Liver (tissue), 3 donors: ENCODE measurements around the gene FBLN1.

ENCODE experiments used
- EGR1 ChIP-seq, 2 donors: IDR thresholded peaks; 2 replicates each; pipeline ENCODE4 v1.6.1; 2016 to 2018; ENCODE audit warnings: antibody characterized with exemption in 2 of 2, low read depth in 2 of 2
- FOXA1 ChIP-seq: IDR thresholded peaks from 2 replicates; pipeline ENCODE4 v1.6.1; 2016; ENCODE audit warnings: antibody characterized with exemption
- GABPA ChIP-seq, 2 donors: IDR thresholded peaks in 1 of 2; conservative IDR thresholded peaks in 1 of 2; 2 replicates each; pipeline ENCODE4 v1.6.1; 2016; ENCODE audit warnings: antibody characterized with exemption in 2 of 2, mild to moderate bottlenecking in 1 of 2, moderate library complexity in 1 of 2
- RAD21 ChIP-seq, 2 donors: IDR thresholded peaks; 2 replicates each; pipeline ENCODE4 v1.6.1; 2016; ENCODE audit warnings: antibody characterized with exemption in 2 of 2, mild to moderate bottlenecking in 2 of 2
- RXRA ChIP-seq, 2 donors: IDR thresholded peaks; 2 replicates each; pipeline ENCODE4 v1.6.1; 2017 to 2018; ENCODE audit warnings: antibody characterized with exemption in 2 of 2, mild to moderate bottlenecking in 1 of 2
- TAF1 ChIP-seq: conservative IDR thresholded peaks from 2 replicates; pipeline ENCODE4 v1.6.1; 2016; ENCODE audit warnings: antibody characterized with exemption, mild to moderate bottlenecking
- YY1 ChIP-seq: IDR thresholded peaks from 2 replicates; pipeline ENCODE4 v1.6.1; 2016; ENCODE audit warnings: antibody characterized with exemption, mild to moderate bottlenecking
- TF ChIP-seq, protein P1 (sequence below): fragments of 150-350 bp; IDR thresholded peaks from 2 replicates; pipeline ENCODE4 v1.5.1; 2017; ENCODE audit warnings: improper control_type of control experiment, low read depth, low read length; ENCODE audit not compliant: missing input control
- TF ChIP-seq, protein P2 (sequence below): IDR thresholded peaks from 2 replicates; pipeline ENCODE4 v1.6.1; 2016; ENCODE audit warnings: antibody characterized with exemption
- TF ChIP-seq, protein P3 (sequence below): IDR thresholded peaks from 2 replicates; pipeline ENCODE4 v1.6.1; 2016; ENCODE audit warnings: antibody characterized with exemption
- TF ChIP-seq, protein P4 (sequence below): IDR thresholded peaks from 2 replicates; pipeline ENCODE4 v1.6.1; 2016; ENCODE audit warnings: antibody characterized with exemption, mild to moderate bottlenecking
- donor health status: healthy.
- donor health status: healthy.

DNA sequence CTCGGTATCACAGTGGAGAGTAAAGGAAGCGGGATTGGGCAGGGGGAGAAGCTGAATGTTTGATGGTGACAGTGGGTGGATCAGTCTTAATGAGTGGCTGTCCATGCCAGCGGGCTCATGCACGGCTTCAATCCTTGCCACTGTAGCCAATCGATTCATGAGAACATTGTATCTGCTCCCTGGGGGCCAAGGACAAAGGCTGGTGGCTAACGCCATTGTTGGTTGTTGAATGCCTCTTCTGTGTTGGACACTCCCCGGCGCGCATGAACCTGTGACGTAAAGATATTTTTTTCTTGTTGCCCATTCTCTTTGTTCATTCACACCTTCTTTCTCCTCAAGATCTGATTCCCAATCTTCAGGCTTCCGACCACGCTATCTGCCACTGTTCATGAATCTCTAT is 148.0 kb downstream of the FBLN1 start:
- TF ChIP-seq, protein P1, sequence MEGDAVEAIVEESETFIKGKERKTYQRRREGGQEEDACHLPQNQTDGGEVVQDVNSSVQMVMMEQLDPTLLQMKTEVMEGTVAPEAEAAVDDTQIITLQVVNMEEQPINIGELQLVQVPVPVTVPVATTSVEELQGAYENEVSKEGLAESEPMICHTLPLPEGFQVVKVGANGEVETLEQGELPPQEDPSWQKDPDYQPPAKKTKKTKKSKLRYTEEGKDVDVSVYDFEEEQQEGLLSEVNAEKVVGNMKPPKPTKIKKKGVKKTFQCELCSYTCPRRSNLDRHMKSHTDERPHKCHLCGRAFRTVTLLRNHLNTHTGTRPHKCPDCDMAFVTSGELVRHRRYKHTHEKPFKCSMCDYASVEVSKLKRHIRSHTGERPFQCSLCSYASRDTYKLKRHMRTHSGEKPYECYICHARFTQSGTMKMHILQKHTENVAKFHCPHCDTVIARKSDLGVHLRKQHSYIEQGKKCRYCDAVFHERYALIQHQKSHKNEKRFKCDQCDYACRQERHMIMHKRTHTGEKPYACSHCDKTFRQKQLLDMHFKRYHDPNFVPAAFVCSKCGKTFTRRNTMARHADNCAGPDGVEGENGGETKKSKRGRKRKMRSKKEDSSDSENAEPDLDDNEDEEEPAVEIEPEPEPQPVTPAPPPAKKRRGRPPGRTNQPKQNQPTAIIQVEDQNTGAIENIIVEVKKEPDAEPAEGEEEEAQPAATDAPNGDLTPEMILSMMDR = no peak
- TF ChIP-seq YY1 (no peak), EGR1 (IDR thresholded peaks at IDR 0.05; ENCODE audit: low read depth in 2 of 2) (no peak), RAD21 (IDR thresholded peaks at IDR 0.05) (no peak), TAF1 (no peak), RXRA (IDR thresholded peaks at IDR 0.05) (no peak), GABPA (IDR thresholded peaks at IDR 0.05 in 1 of 2, conservative IDR thresholded peaks at IDR 0.05 in 1 of 2) (no peak), FOXA1 (no peak)
- TF ChIP-seq, protein P2, sequence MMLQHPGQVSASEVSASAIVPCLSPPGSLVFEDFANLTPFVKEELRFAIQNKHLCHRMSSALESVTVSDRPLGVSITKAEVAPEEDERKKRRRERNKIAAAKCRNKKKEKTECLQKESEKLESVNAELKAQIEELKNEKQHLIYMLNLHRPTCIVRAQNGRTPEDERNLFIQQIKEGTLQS = no peak
- TF ChIP-seq, protein P3, sequence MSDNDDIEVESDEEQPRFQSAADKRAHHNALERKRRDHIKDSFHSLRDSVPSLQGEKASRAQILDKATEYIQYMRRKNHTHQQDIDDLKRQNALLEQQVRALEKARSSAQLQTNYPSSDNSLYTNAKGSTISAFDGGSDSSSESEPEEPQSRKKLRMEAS = no peak
- TF ChIP-seq, protein P4, sequence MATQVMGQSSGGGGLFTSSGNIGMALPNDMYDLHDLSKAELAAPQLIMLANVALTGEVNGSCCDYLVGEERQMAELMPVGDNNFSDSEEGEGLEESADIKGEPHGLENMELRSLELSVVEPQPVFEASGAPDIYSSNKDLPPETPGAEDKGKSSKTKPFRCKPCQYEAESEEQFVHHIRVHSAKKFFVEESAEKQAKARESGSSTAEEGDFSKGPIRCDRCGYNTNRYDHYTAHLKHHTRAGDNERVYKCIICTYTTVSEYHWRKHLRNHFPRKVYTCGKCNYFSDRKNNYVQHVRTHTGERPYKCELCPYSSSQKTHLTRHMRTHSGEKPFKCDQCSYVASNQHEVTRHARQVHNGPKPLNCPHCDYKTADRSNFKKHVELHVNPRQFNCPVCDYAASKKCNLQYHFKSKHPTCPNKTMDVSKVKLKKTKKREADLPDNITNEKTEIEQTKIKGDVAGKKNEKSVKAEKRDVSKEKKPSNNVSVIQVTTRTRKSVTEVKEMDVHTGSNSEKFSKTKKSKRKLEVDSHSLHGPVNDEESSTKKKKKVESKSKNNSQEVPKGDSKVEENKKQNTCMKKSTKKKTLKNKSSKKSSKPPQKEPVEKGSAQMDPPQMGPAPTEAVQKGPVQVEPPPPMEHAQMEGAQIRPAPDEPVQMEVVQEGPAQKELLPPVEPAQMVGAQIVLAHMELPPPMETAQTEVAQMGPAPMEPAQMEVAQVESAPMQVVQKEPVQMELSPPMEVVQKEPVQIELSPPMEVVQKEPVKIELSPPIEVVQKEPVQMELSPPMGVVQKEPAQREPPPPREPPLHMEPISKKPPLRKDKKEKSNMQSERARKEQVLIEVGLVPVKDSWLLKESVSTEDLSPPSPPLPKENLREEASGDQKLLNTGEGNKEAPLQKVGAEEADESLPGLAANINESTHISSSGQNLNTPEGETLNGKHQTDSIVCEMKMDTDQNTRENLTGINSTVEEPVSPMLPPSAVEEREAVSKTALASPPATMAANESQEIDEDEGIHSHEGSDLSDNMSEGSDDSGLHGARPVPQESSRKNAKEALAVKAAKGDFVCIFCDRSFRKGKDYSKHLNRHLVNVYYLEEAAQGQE = no peak
